Gastrocnemius medialis (tissue), 4 donors: ENCODE data around the gene ZFHX3.

Experiments used
- CTCF ChIP-seq, 5 experiments: fragments of 450-650 bp in 3 of 5; fragments of 200-600 bp in 2 of 5; sonication (generic) in 2 of 5; IDR thresholded peaks in 4 of 5; conservative IDR thresholded peaks in 1 of 5; 1 replicate in 4 of 5; 2 replicates in 1 of 5; pipeline ENCODE4 v1.5.1; 2016 to 2019; ENCODE audit warnings: antibody characterized with exemption in 5 of 5, mild to moderate bottlenecking in 3 of 5, moderate library complexity in 3 of 5
- POLR2A ChIP-seq, 2 donors: fragments of 450-650 bp; IDR thresholded peaks; one replicate each; pipeline ENCODE4 v1.6.1; 2017; ENCODE audit warnings: antibody characterized with exemption in 2 of 2, mild to moderate bottlenecking in 2 of 2, moderate library complexity in 2 of 2

GRCh38 chr16:72753881-72754280 is 294.0 kb downstream of the ZFHX3 start:
- TF ChIP-seq CTCF (IDR thresholded peaks at IDR 0.05 in 4 of 5, conservative IDR thresholded peaks at IDR 0.05 in 1 of 5) = no peak
- TF ChIP-seq POLR2A (IDR thresholded peaks at IDR 0.05) = no peak
